Naive thymus-derived CD8-positive, alpha-beta T cell (primary cell): Measurements from ENCODE around the gene NSUN3. TPM values are rescaled to one million over a fixed set of nuclear protein-coding genes. Genes with fewer than 3 reads are reported as not detected.
A peak's percentile ranks its signal among the peaks of the same experiment; 100 is the strongest.
"Not testable (repeated sequence)": the region's sequence is repeated elsewhere in the genome, so short reads cannot be mapped to it uniquely, and the experiment has no call there.

Source experiments
- ATAC-seq, 2 donors: fragments of 150-1000 bp; cut with Tn5 transposase in 1 of 2; sonication (Bioruptor Pico), chemical (Tn5 transposase) in 1 of 2; 1 replicate in 1 of 2; 2 replicates in 1 of 2; pipeline ENCODE4 v1.10.0; 2021; ENCODE audit warnings: mild to moderate bottlenecking in 2 of 2, moderate library complexity in 2 of 2
- POLR2A ChIA-PET: fragments of 350-600 bp; sonication (Branson Sonifier 250); formaldehyde crosslinking; loops from one replicate; lab custom pipeline; 2021; ENCODE audit warnings: antibody characterized with exemption; lab: Charles Lee
- DNase-seq, 10 donors: peaks; one replicate each; pipeline versions ENCODE4 v3.0.0 to v3.0.0-alpha.2; 2020 to 2022
- H3K27ac Mint-ChIP-seq, 10 donors: one replicate each; pipeline ENCODE4 v1.8.0; 2020 to 2022; ENCODE audit warnings: mild to moderate bottlenecking in 10 of 10, mixed read lengths in 10 of 10, moderate library complexity in 4 of 10, inconsistent platforms in 1 of 10
- H3K27me3 Mint-ChIP-seq, 5 donors: one replicate each; pipeline ENCODE4 v1.8.0; 2021 to 2022; ENCODE audit warnings: mixed read lengths in 5 of 5
- H3K36me3 Mint-ChIP-seq, 3 donors: one replicate each; pipeline ENCODE4 v1.8.0; 2020 to 2022; ENCODE audit warnings: mixed read lengths in 3 of 3, mild to moderate bottlenecking in 2 of 3, inconsistent platforms in 1 of 3
- H3K4me1 Mint-ChIP-seq, 4 donors: one replicate each; pipeline ENCODE4 v1.8.0; 2021 to 2022; ENCODE audit warnings: mixed read lengths in 4 of 4
- H3K4me3 Mint-ChIP-seq, 10 donors: one replicate each; pipeline ENCODE4 v1.8.0; 2020 to 2022; ENCODE audit warnings: mild to moderate bottlenecking in 10 of 10, mixed read lengths in 10 of 10, moderate library complexity in 6 of 10, inconsistent platforms in 1 of 10
- H3K9me3 Mint-ChIP-seq, 9 donors: one replicate each; pipeline ENCODE4 v1.8.0; 2020 to 2022; ENCODE audit warnings: mixed read lengths in 9 of 9, mild to moderate bottlenecking in 3 of 9, inconsistent platforms in 1 of 9, moderate library complexity in 1 of 9
- polyA plus RNA-seq, 3 donors: library from polyadenylated mRNA; unstranded; fragments of 300-500 nt; fragmentation: Illumina TruSeq; gene quantifications; one replicate each; pipeline ENCODE4 v1.2.3, GENCODE V29; 2021
- total RNA-seq, 8 experiments: library from RNA in 2 of 8; stranded (reverse) in 2 of 8; gene quantifications; one replicate each; pipeline ENCODE4 v1.2.3 and lab custom pipeline; 2021 to 2026

NSUN3 gene
- total and polyA plus RNA-seq, 5 experiments from 2014 or later: 7.8 to 22.5 (median 10.9) TPM

- Mint-ChIP-seq H3K9me3 (no peaks in the 10 kb centered on the region), H3K27me3 (no peaks in the 10 kb centered on the region), H3K36me3 (peaks cover 0 to 55% (median 47%) of the 10 kb centered on the region in 3 donors), H3K4me3 (no peak overlapping the region), H3K27ac (no peak overlapping the region), H3K4me1 (peaks cover 40 to 86% (median 78%) of the 10 kb centered on the region in 4 donors)
- no peak for DNase-seq
- POLR2A ChIA-PET: no interaction called here
- ATAC-seq: no peak
Observed at GRCh38 chr3:94076055-94076454, 13.2 kb downstream of the NSUN3 start.

- H3K4me3 Mint-ChIP-seq: peak overlapping the region in 6 of 10 donors; percentile 12 to 71 (median 28)
- POLR2A ChIA-PET: interaction anchor here (1.9 kb wide), 1 partner anchor 18 kb away, joined by 12 read pairs; the partner anchor contains the start of genes DHFR2 and NSUN3
Observed at GRCh38 chr3:94080552-94080951, 17.7 kb downstream of the NSUN3 start.

GRCh38 chr3:94081884-94082283 is 19.0 kb downstream of the NSUN3 start:
- H3K27ac Mint-ChIP-seq: peak overlapping the region in 5 of 10 donors; percentile 2 to 62 (median 34)
- peaks cover 26 to 61% (median 56%) of the 10 kb centered on the region in 4 donors for H3K4me1 Mint-ChIP-seq
- peaks cover 0 to 44% (median 26%) of the 10 kb centered on the region in 3 donors for H3K36me3 Mint-ChIP-seq

More at GRCh38 chr3:94080552-94080951, 17.7 kb downstream of the NSUN3 start:
- DNase-seq: peak in 3 of 10 donors; percentile 19 to 24 (median 22)
- H3K36me3 Mint-ChIP-seq: peaks cover 0 to 47% (median 39%) of the 10 kb centered on the region in 3 donors
- H3K4me1 Mint-ChIP-seq: peaks cover 26 to 72% (median 58%) of the 10 kb centered on the region in 4 donors
- peak overlapping the region in 9 of 10 donors; percentile 27 to 87 (median 63) for H3K27ac Mint-ChIP-seq
- H3K27me3 Mint-ChIP-seq, ATAC-seq, H3K9me3 Mint-ChIP-seq: not testable (repeated sequence)

GRCh38 chr3:94082391-94082937 is 19.6 kb downstream of the NSUN3 start:
- Mint-ChIP-seq H3K4me3 (no peak overlapping the region), H3K9me3 (no peaks in the 10 kb centered on the region), H3K4me1 (peaks cover 26 to 56% (median 52%) of the 10 kb centered on the region in 4 donors), H3K27ac (peak overlapping the region in 3 of 10 donors; percentile 19 to 44 (median 24)), H3K36me3 (peaks cover 0 to 40% (median 20%) of the 10 kb centered on the region in 3 donors), H3K27me3 (no peaks in the 10 kb centered on the region)
- no peak for ATAC-seq
- DNase-seq: no peak
- POLR2A ChIA-PET: interaction anchor here (1.9 kb wide), 1 partner anchor 20 kb away, joined by 12 read pairs; the partner anchor contains the start of genes DHFR2 and NSUN3

More at GRCh38 chr3:94081884-94082283, 19.0 kb downstream of the NSUN3 start:
- Mint-ChIP-seq H3K4me3 (no peak overlapping the region), H3K27me3 (no peaks in the 10 kb centered on the region), H3K9me3 (no peaks in the 10 kb centered on the region)
- POLR2A ChIA-PET: interaction anchor here (1.9 kb wide), 1 partner anchor 19 kb away, joined by 12 read pairs; the partner anchor contains the start of genes DHFR2 and NSUN3
- ATAC-seq (no peak), DNase-seq (no peak)

- Mint-ChIP-seq H3K9me3 (no peaks in the 10 kb centered on the region), H3K4me1 (peaks cover 20 to 50% (median 47%) of the 10 kb centered on the region in 4 donors), H3K4me3 (no peak overlapping the region), H3K36me3 (peaks cover 4 to 39% (median 23%) of the 10 kb centered on the region in 3 donors), H3K27me3 (no peaks in the 10 kb centered on the region), H3K27ac (no peak overlapping the region)
- POLR2A ChIA-PET: no interaction called here
- ATAC-seq (no peak), DNase-seq (no peak)
Observed at GRCh38 chr3:94083261-94083660, 20.4 kb downstream of the NSUN3 start.

GRCh38 chr3:94089126-94089525 is 26.3 kb downstream of the NSUN3 start:
- Mint-ChIP-seq H3K4me3 (no peak overlapping the region), H3K4me1 (peaks cover 0 to 14% (median 5%) of the 10 kb centered on the region in 4 donors), H3K27ac (peak overlapping the region in 1 of 10 donors; percentile 34), H3K36me3 (peaks cover 11 to 60% (median 45%) of the 10 kb centered on the region in 3 donors), H3K9me3 (no peaks in the 10 kb centered on the region), H3K27me3 (no peaks in the 10 kb centered on the region)
- no peak for DNase-seq
- ATAC-seq: no peak
- POLR2A ChIA-PET: no interaction called here

- no peak overlapping the region for H3K4me3 Mint-ChIP-seq
- POLR2A ChIA-PET: no interaction called here
- H3K36me3 Mint-ChIP-seq: peaks cover 11 to 66% (median 56%) of the 10 kb centered on the region in 3 donors
- H3K4me1 Mint-ChIP-seq: peaks cover 0 to 14% (median 6%) of the 10 kb centered on the region in 4 donors
- H3K27me3 Mint-ChIP-seq: no peaks in the 10 kb centered on the region
- peak overlapping the region in 3 of 10 donors; percentile 1 to 18 (median 12) for H3K27ac Mint-ChIP-seq
- ATAC-seq: no peak
- DNase-seq: no peak
- no peaks in the 10 kb centered on the region for H3K9me3 Mint-ChIP-seq
Observed at GRCh38 chr3:94092086-94092485, 29.2 kb downstream of the NSUN3 start.

GRCh38 chr3:94093151-94093550 is 30.3 kb downstream of the NSUN3 start:
- Mint-ChIP-seq H3K4me3 (no peak overlapping the region), H3K27me3 (no peaks in the 10 kb centered on the region), H3K4me1 (peaks cover 0 to 8% (median 5%) of the 10 kb centered on the region in 4 donors), H3K27ac (peak overlapping the region in 2 of 10 donors; percentile 20 to 60), H3K9me3 (no peaks in the 10 kb centered on the region), H3K36me3 (peaks cover 14 to 73% (median 57%) of the 10 kb centered on the region in 3 donors)
- DNase-seq (no peak), ATAC-seq (no peak)
- POLR2A ChIA-PET: no interaction called here

- ATAC-seq (no peak), DNase-seq (no peak)
- POLR2A ChIA-PET: no interaction called here
- Mint-ChIP-seq H3K4me3 (no peak overlapping the region), H3K27me3 (no peaks in the 10 kb centered on the region), H3K9me3 (no peaks in the 10 kb centered on the region), H3K36me3 (peaks cover 18 to 79% (median 50%) of the 10 kb centered on the region in 3 donors), H3K4me1 (peaks cover 0 to 17% (median 7%) of the 10 kb centered on the region in 4 donors), H3K27ac (no peak overlapping the region)
Observed at GRCh38 chr3:94095111-94095510, 32.2 kb downstream of the NSUN3 start.

GRCh38 chr3:94098452-94098851 is 35.6 kb downstream of the NSUN3 start:
- peak overlapping the region in 1 of 10 donors; percentile 7 for H3K27ac Mint-ChIP-seq
- no peak overlapping the region for H3K4me3 Mint-ChIP-seq
- DNase-seq: no peak
- POLR2A ChIA-PET: no interaction called here
- peaks cover 13 to 80% (median 36%) of the 10 kb centered on the region in 3 donors for H3K36me3 Mint-ChIP-seq
- H3K27me3 Mint-ChIP-seq: no peaks in the 10 kb centered on the region
- H3K9me3 Mint-ChIP-seq: no peaks in the 10 kb centered on the region
- no peak for ATAC-seq
- H3K4me1 Mint-ChIP-seq: peaks cover 0 to 10% (median 3%) of the 10 kb centered on the region in 4 donors

GRCh38 chr3:94099311-94099710 is 36.5 kb downstream of the NSUN3 start:
- peaks cover 0 to 10% (median 2%) of the 10 kb centered on the region in 4 donors for H3K4me1 Mint-ChIP-seq
- ATAC-seq (no peak), DNase-seq (no peak)
- H3K27ac Mint-ChIP-seq: peak overlapping the region in 2 of 10 donors; percentile 30 to 63
- no peaks in the 10 kb centered on the region for H3K27me3 Mint-ChIP-seq
- peaks cover 13 to 81% (median 32%) of the 10 kb centered on the region in 3 donors for H3K36me3 Mint-ChIP-seq
- POLR2A ChIA-PET: no interaction called here
- H3K9me3 Mint-ChIP-seq: no peaks in the 10 kb centered on the region
- H3K4me3 Mint-ChIP-seq: no peak overlapping the region

GRCh38 chr3:94101860-94102259 is 39.0 kb downstream of the NSUN3 start:
- peaks cover 0 to 10% (median 2%) of the 10 kb centered on the region in 4 donors for H3K4me1 Mint-ChIP-seq
- H3K36me3 Mint-ChIP-seq: peaks cover 13 to 71% (median 22%) of the 10 kb centered on the region in 3 donors
- POLR2A ChIA-PET: interaction anchor here (0.7 kb wide), 1 partner anchor 30 kb away, joined by 6 read pairs; no protein-coding TSS in a partner anchor
- no peak for ATAC-seq
- H3K27me3 Mint-ChIP-seq: no peaks in the 10 kb centered on the region
- H3K9me3 Mint-ChIP-seq: no peaks in the 10 kb centered on the region
- no peak for DNase-seq
- no peak overlapping the region for H3K27ac Mint-ChIP-seq
- no peak overlapping the region for H3K4me3 Mint-ChIP-seq

- DNase-seq (no peak), ATAC-seq (no peak)
- H3K27ac Mint-ChIP-seq: peak overlapping the region in 1 of 10 donors; percentile 11
- POLR2A ChIA-PET: no interaction called here
- H3K36me3 Mint-ChIP-seq: peaks cover 0 to 70% (median 16%) of the 10 kb centered on the region in 3 donors
- no peaks in the 10 kb centered on the region for H3K27me3 Mint-ChIP-seq
- no peaks in the 10 kb centered on the region for H3K9me3 Mint-ChIP-seq
- no peak overlapping the region for H3K4me3 Mint-ChIP-seq
- no peaks in the 10 kb centered on the region for H3K4me1 Mint-ChIP-seq
Observed at GRCh38 chr3:94106268-94106667, 43.4 kb downstream of the NSUN3 start.
